IMR-90 (cell line): ENCODE measurements around the gene CLDN7. TPM values are rescaled to one million over a fixed set of nuclear protein-coding genes. Genes with fewer than 3 reads are reported as not detected.

Source experiments
- ATAC-seq: fragments of 200-7000 bp; cut with Tn5 transposase; 2 replicates; pipeline ENCODE4 v1.9.1; 2020; ENCODE audit warnings: low read depth, mild to moderate bottlenecking, moderate library complexity
- BruUV-seq: library from RNA; stranded (reverse); fragments of 400-500 nt; replicated peaks from 2 replicates; lab custom pipeline; 2021; lab: Mats Ljungman, UMichigan
- CTCF ChIA-PET: fragments of 300-600 bp; formaldehyde crosslinking; extraction: SDS; loops from one replicate; lab custom pipeline; 2021; ENCODE audit warnings: antibody characterized with exemption; lab: Yijun Ruan, JAX
- POLR2A ChIA-PET: fragments of 300-600 bp; sonication (Branson Sonifier 250); formaldehyde crosslinking; loops from one replicate; lab custom pipeline; 2022; ENCODE audit warnings: antibody characterized with exemption; ENCODE audit not compliant: unreplicated experiment; lab: Charles Lee
- DNase-seq: peaks from one replicate; pipeline ENCODE4 v3.0.0; 2013
- H2AFZ ChIP-seq: replicated peaks from 2 replicates; pipeline ENCODE3; 2013; ENCODE audit warnings: low read length, mild to moderate bottlenecking; ENCODE audit not compliant: poor library complexity
- H2AK5ac ChIP-seq: 2 replicates; pipeline ENCODE4 v1.6.1; 2013; ENCODE audit warnings: low read depth, low read length, inconsistent platforms
- H2AK9ac ChIP-seq: replicated peaks from 2 replicates; pipeline ENCODE3; 2013; ENCODE audit warnings: mild to moderate bottlenecking, low read depth, low read length, moderate library complexity; ENCODE audit not compliant: poor library complexity
- H2BK120ac ChIP-seq: 2 replicates; pipeline ENCODE4 v1.6.1; 2013; ENCODE audit warnings: low read depth, low read length, inconsistent platforms
- H2BK15ac ChIP-seq: 3 replicates; pipeline ENCODE4 v1.6.1; 2013; ENCODE audit warnings: low read depth, low read length, inconsistent platforms
- H2BK20ac ChIP-seq: 2 replicates; pipeline ENCODE4 v1.6.1; 2013; ENCODE audit warnings: low read depth, mild to moderate bottlenecking, inconsistent platforms, low read length, moderate library complexity
- H2BK5ac ChIP-seq: 2 replicates; pipeline ENCODE4 v1.6.1; 2013; ENCODE audit warnings: mild to moderate bottlenecking, low read depth, low read length, inconsistent platforms; ENCODE audit not compliant: poor library complexity, severe bottlenecking
- H3K14ac ChIP-seq: replicated peaks from 2 replicates; pipeline ENCODE4 v1.6.1; 2013; ENCODE audit warnings: low read depth, low read length, inconsistent platforms
- H3K18ac ChIP-seq: 2 replicates; pipeline ENCODE4 v1.6.1; 2013; ENCODE audit warnings: low read depth, low read length, control low read depth
- H3K23ac ChIP-seq: 2 replicates; pipeline ENCODE4 v1.6.1; 2013; ENCODE audit warnings: low read depth, low read length, inconsistent platforms
- H3K27ac ChIP-seq: 2 replicates; pipeline ENCODE4 v1.5.1; 2013; ENCODE audit warnings: mild to moderate bottlenecking, control low read depth, low read length; ENCODE audit not compliant: insufficient read depth
- H3K27me3 ChIP-seq: 2 replicates; pipeline ENCODE4 v1.6.1; 2013; ENCODE audit warnings: low read length; ENCODE audit not compliant: control insufficient read depth, insufficient read depth
- H3K36me3 ChIP-seq: 2 replicates; pipeline ENCODE4 v1.6.1; 2013; ENCODE audit warnings: low read length, mixed read lengths; ENCODE audit not compliant: control insufficient read depth, insufficient read depth
- H3K4ac ChIP-seq: 2 replicates; pipeline ENCODE4 v1.6.1; 2013; ENCODE audit warnings: low read depth, low read length, inconsistent platforms
- H3K4me1 ChIP-seq: 2 replicates; pipeline ENCODE4 v1.6.1; 2013; ENCODE audit warnings: low read length, mixed read lengths; ENCODE audit not compliant: control insufficient read depth, insufficient read depth
- H3K4me2 ChIP-seq: 2 replicates; pipeline ENCODE4 v1.6.1; 2013; ENCODE audit warnings: low read depth, mild to moderate bottlenecking, control low read depth, low read length, moderate library complexity
- H3K4me3 ChIP-seq: 2 replicates; pipeline ENCODE4 v1.5.1; 2013; ENCODE audit warnings: low read depth, mild to moderate bottlenecking, control low read depth, low read length, moderate library complexity; ENCODE audit not compliant: insufficient read depth
- H3K56ac ChIP-seq: 2 replicates; pipeline ENCODE4 v1.6.1; 2013; ENCODE audit warnings: low read length, inconsistent platforms; ENCODE audit not compliant: insufficient read depth; ENCODE audit errors: extremely low read depth
- H3K79me1 ChIP-seq, 2 experiments: 2 replicates each; pipeline ENCODE4 v1.6.1; 2013; ENCODE audit warnings: low read length in 2 of 2, inconsistent platforms in 1 of 2, low read depth in 1 of 2
- H3K9ac ChIP-seq: 2 replicates; pipeline ENCODE4 v1.6.1; 2013; ENCODE audit warnings: low read depth, low read length, control low read depth
- H3K9me1 ChIP-seq: 2 replicates; pipeline ENCODE4 v1.6.1; 2013; ENCODE audit warnings: low read length, inconsistent platforms; ENCODE audit not compliant: insufficient read depth
- H3K9me3 ChIP-seq: 2 replicates; pipeline ENCODE4 v1.6.1; 2013; ENCODE audit warnings: low read length; ENCODE audit not compliant: control insufficient read depth, insufficient read depth
- H4K20me1 ChIP-seq: 2 replicates; pipeline ENCODE4 v1.6.1; 2013; ENCODE audit warnings: low read length, inconsistent platforms; ENCODE audit not compliant: insufficient read depth
- H4K5ac ChIP-seq: 2 replicates; pipeline ENCODE4 v1.6.1; 2013; ENCODE audit warnings: mild to moderate bottlenecking, low read depth, low read length, control low read depth
- H4K8ac ChIP-seq, 2 experiments: 2 replicates each; pipeline ENCODE4 v1.6.1; 2013; ENCODE audit warnings: low read depth in 2 of 2, low read length in 2 of 2, control low read depth in 1 of 2, inconsistent platforms in 1 of 2
- H4K91ac ChIP-seq: 2 replicates; pipeline ENCODE4 v1.6.1; 2013; ENCODE audit warnings: low read depth, low read length, inconsistent platforms; ENCODE audit not compliant: insufficient read depth
- BHLHE40 ChIP-seq: fragments of 150-350 bp; IDR thresholded peaks from 2 replicates; pipeline ENCODE4 v1.6.1; 2016; ENCODE audit warnings: mild to moderate bottlenecking, low read depth, low read length
- CHD1 ChIP-seq: IDR thresholded peaks from 2 replicates; pipeline ENCODE4 v1.6.1; 2012; ENCODE audit warnings: low read depth, low read length, improper control_type of control experiment
- FOS ChIP-seq: fragments of 150-350 bp; IDR thresholded peaks from 2 replicates; pipeline ENCODE4 v1.6.1; 2016; ENCODE audit warnings: low read depth, low read length
- MAFK ChIP-seq: IDR thresholded peaks from 2 replicates; pipeline ENCODE4 v1.6.1; 2012; ENCODE audit warnings: low read depth, low read length, improper control_type of control experiment
- MAZ ChIP-seq: IDR thresholded peaks from 2 replicates; pipeline ENCODE4 v1.6.1; 2012; ENCODE audit warnings: low read depth, mild to moderate bottlenecking, low read length, improper control_type of control experiment, moderate library complexity, borderline replicate concordance
- MXI1 ChIP-seq: IDR thresholded peaks from 2 replicates; pipeline ENCODE4 v1.6.1; 2012; ENCODE audit warnings: low read depth, mild to moderate bottlenecking, low read length, moderate library complexity, borderline replicate concordance
- NFE2L2 ChIP-seq: fragments of 150-350 bp; IDR thresholded peaks from 2 replicates; pipeline ENCODE4 v1.6.1; 2016; ENCODE audit warnings: low read depth, mild to moderate bottlenecking, low read length
- POLR2A ChIP-seq: IDR thresholded peaks from 2 replicates; pipeline ENCODE4 v1.6.1; 2012; ENCODE audit warnings: mild to moderate bottlenecking, low read depth, low read length
- RAD21 ChIP-seq: IDR thresholded peaks from 2 replicates; pipeline ENCODE4 v1.6.1; 2012; ENCODE audit warnings: low read length, improper control_type of control experiment
- RFX5 ChIP-seq: IDR thresholded peaks from 2 replicates; pipeline ENCODE4 v1.8.0; 2012; ENCODE audit warnings: low read depth, mild to moderate bottlenecking, low read length, moderate library complexity
- SMC3 ChIP-seq: fragments of 150-350 bp; IDR thresholded peaks from 2 replicates; pipeline ENCODE4 v1.6.1; 2016; ENCODE audit warnings: low read depth, mild to moderate bottlenecking, antibody characterized with exemption, low read length, moderate library complexity
- WGBS, 2 experiments: methylation state at CpG; one replicate each; pipeline versions ENCODE4 v1.1.5 to v1.1.7; 2013; ENCODE audit warnings: missing lambda C conversion rate in 2 of 2; ENCODE audit not compliant: insufficient read length in 1 of 2; ENCODE audit errors: extremely low coverage in 2 of 2; 5-methylcytosine and 5-hydroxymethylcytosine counted together
- dilution Hi-C: fragments of 300-500 bp; cut with HindIII; formaldehyde crosslinking; loops from one replicate; pipeline ENCODE4 v1.14.3; 2018; ENCODE audit warnings: low sequenced_read_pairs; ENCODE audit not compliant: unreplicated experiment
- in situ Hi-C: fragments of 300-500 bp; cut with MboI; formaldehyde crosslinking; loops from 3 replicates; pipeline ENCODE4 v1.14.3; 2019; ENCODE audit warnings: low sequenced_read_pairs, inconsistent platforms, mixed read lengths
- intact Hi-C: fragments of 100-400 bp; cut with micrococcal nuclease; formaldehyde crosslinking; loops from 2 replicates; pipeline ENCODE4 v1.10.0; 2022
- polyA plus RNA-seq, 3 experiments: library from polyadenylated mRNA; depleted of rRNA; stranded (reverse); fragments of >200 nt; gene quantifications; 2 replicates each; pipeline ENCODE4 v1.2.3, GENCODE V29; 2012; ENCODE audit warnings: low replicate concordance in 1 of 3
- total RNA-seq: library from RNA; depleted of rRNA; stranded (reverse); fragments of >200 nt; gene quantifications from 2 replicates; pipeline ENCODE4 v1.2.3, GENCODE V29; 2012
- TF ChIP-seq, protein P1 (sequence below): fragments of 150-350 bp; IDR thresholded peaks from 2 replicates; pipeline ENCODE4 v1.6.1; 2016; ENCODE audit warnings: low read depth, mild to moderate bottlenecking, low read length, moderate library complexity, borderline replicate concordance
- TF ChIP-seq, protein P2 (sequence below): fragments of 150-350 bp; IDR thresholded peaks from 2 replicates; pipeline ENCODE4 v1.6.1; 2017; ENCODE audit warnings: mild to moderate bottlenecking, antibody characterized with exemption, low read length, low read depth
- TF ChIP-seq, protein P3 (sequence below): conservative IDR thresholded peaks from 2 replicates; pipeline ENCODE4 v1.5.1; 2012; ENCODE audit warnings: mild to moderate bottlenecking, low read depth, low read length, improper control_type of control experiment

The CLDN7 gene
- total and polyA plus RNA-seq, 2 of the 4 experiments (the other 2 are of a cell fraction): 1.4 TPM

DNA sequence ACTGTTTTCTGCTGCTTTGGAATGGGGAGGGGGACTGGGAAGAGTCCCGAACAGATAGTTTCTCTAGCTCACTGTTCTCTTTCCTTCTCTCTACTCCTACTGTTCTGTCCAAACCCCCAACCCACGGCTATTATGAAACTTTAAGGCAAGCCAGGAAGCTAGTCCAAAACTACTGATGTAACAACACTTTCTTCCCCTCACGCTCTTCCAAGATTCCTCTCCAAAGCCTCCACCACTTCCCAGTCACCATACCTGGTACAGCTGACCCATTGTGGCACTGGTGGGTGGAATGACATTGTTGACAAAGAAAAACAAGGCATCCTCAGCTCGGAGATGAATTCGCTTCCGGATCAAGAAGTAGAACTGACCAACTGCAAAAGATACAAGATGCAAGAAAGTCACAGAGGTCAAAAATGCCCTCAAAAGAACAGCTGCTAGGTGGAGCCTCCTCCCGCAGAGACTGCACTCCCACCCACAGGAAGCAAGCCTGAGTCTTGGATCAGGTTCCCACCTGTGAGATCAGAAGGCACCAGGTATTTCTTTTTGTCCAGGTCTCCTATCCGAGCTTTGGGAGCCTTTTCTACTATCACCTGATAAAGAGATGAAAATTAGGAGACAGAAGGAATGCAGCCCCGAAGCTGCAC, 21.1 kb downstream of the CLDN7 start (continued):
- TF ChIP-seq NFE2L2: no peak
- TF ChIP-seq CHD1: no peak

DNA sequence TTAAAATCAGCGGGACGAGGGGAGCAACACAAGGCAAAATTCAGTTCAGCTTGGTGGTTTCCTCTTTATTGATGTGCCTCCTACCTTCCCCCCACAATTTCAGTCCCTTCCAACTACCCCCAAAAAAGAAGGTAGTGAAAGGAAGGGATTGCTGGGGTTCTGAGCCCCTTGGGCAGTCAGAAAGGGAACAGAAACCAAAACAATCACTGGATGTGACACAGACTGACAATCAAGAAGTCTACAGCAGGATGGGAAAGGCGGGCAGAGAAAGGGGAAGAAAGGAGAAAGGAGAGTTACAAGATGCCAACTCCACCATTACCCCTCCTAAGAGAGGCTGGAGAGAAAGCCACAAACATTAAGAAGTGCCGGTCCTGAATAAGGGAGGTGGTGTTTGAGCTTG, 21.9 kb downstream of the CLDN7 start:
- ATAC-seq (no peak), DNase-seq (no peak)
- Histone ChIP-seq H3K56ac (no peak overlapping the region), H3K18ac (no peak overlapping the region), H2AK9ac (peak overlapping the region; percentile 100), H3K27me3 (no peaks in the 10 kb centered on the region), H3K27ac (no peak overlapping the region), H3K14ac (no peak overlapping the region), H4K20me1 (peaks cover 26% of the 10 kb centered on the region), H2AFZ (no peak overlapping the region), H3K36me3 (peaks cover 32% of the 10 kb centered on the region), H4K8ac (no peak overlapping the region), H3K79me1 (peaks cover 13 to 54% of the 10 kb centered on the region in 2 experiments), H2AK5ac (no peak overlapping the region), H2BK15ac (no peak overlapping the region), H3K9me3 (no peaks in the 10 kb centered on the region), H4K91ac (no peak overlapping the region), H3K9ac (no peak overlapping the region), H2BK120ac (no peak overlapping the region), H2BK20ac (no peak overlapping the region), H3K23ac (no peak overlapping the region), H3K4me2 (peak overlapping the region; percentile 93; the same call in 1 of the 2 replicates), H3K9me1 (peaks cover 2% of the 10 kb centered on the region; the same call in 1 of the 2 replicates), H3K4ac (no peak overlapping the region), H3K4me3 (no peak overlapping the region), H2BK5ac (no peak overlapping the region), H4K5ac (no peak overlapping the region), H3K4me1 (peaks cover 10% of the 10 kb centered on the region)
- dilution Hi-C loops (no loop called here), intact Hi-C loops (no loop called here), in situ Hi-C loops (loop anchor here (25.0 kb wide), 1 partner anchor 922 kb away; the partner anchor contains the start of genes PER1 and VAMP2)
- no CpG with 5 or more reads among the region's 4 CpGs for WGBS, 2 experiments
- no TSS peak for BruUV-seq
- POLR2A ChIA-PET: no interaction called here
- CTCF ChIA-PET: no interaction called here
- TF ChIP-seq RAD21: no peak
- TF ChIP-seq, protein P1, sequence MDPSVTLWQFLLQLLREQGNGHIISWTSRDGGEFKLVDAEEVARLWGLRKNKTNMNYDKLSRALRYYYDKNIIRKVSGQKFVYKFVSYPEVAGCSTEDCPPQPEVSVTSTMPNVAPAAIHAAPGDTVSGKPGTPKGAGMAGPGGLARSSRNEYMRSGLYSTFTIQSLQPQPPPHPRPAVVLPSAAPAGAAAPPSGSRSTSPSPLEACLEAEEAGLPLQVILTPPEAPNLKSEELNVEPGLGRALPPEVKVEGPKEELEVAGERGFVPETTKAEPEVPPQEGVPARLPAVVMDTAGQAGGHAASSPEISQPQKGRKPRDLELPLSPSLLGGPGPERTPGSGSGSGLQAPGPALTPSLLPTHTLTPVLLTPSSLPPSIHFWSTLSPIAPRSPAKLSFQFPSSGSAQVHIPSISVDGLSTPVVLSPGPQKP: no peak
- TF ChIP-seq POLR2A: no peak
- no peak for TF ChIP-seq BHLHE40
- no peak for TF ChIP-seq RFX5
- TF ChIP-seq SMC3: no peak
- TF ChIP-seq, protein P2, sequence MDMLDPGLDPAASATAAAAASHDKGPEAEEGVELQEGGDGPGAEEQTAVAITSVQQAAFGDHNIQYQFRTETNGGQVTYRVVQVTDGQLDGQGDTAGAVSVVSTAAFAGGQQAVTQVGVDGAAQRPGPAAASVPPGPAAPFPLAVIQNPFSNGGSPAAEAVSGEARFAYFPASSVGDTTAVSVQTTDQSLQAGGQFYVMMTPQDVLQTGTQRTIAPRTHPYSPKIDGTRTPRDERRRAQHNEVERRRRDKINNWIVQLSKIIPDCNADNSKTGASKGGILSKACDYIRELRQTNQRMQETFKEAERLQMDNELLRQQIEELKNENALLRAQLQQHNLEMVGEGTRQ: no peak
- no peak for TF ChIP-seq MXI1
- TF ChIP-seq MAZ: no peak
- no peak for TF ChIP-seq MAFK
- TF ChIP-seq, protein P3, sequence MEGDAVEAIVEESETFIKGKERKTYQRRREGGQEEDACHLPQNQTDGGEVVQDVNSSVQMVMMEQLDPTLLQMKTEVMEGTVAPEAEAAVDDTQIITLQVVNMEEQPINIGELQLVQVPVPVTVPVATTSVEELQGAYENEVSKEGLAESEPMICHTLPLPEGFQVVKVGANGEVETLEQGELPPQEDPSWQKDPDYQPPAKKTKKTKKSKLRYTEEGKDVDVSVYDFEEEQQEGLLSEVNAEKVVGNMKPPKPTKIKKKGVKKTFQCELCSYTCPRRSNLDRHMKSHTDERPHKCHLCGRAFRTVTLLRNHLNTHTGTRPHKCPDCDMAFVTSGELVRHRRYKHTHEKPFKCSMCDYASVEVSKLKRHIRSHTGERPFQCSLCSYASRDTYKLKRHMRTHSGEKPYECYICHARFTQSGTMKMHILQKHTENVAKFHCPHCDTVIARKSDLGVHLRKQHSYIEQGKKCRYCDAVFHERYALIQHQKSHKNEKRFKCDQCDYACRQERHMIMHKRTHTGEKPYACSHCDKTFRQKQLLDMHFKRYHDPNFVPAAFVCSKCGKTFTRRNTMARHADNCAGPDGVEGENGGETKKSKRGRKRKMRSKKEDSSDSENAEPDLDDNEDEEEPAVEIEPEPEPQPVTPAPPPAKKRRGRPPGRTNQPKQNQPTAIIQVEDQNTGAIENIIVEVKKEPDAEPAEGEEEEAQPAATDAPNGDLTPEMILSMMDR: no peak
- no peak for TF ChIP-seq FOS
- TF ChIP-seq NFE2L2: no peak
